HCT116 (cell line): ENCODE results near the gene RUNX1. TPM values are rescaled to one million over a fixed set of nuclear protein-coding genes. Genes with fewer than 3 reads are reported as not detected.

Experiments
- ATAC-seq: fragments of 200-7000 bp; cut with Tn5 transposase; 2 replicates; pipeline ENCODE4 v1.9.1; 2020; ENCODE audit warnings: mild to moderate bottlenecking, moderate library complexity
- BruUV-seq: library from RNA; stranded (reverse); fragments of 400-500 nt; replicated peaks from 2 replicates; lab custom pipeline; 2021; lab: Mats Ljungman, UMichigan
- CTCF ChIA-PET: fragments of 300-600 bp; sonication (Branson Sonifier 250); formaldehyde crosslinking; loops from one replicate; lab custom pipeline; 2021; ENCODE audit warnings: antibody characterized with exemption; lab: Charles Lee
- POLR2A ChIA-PET: fragments of 300-600, 350-600 bp; sonication (Branson Sonifier 250); formaldehyde crosslinking; loops from one replicate; lab custom pipeline; 2021; ENCODE audit warnings: antibody characterized with exemption; lab: Charles Lee
- RAD21 ChIA-PET, 2 experiments: fragments of 300-600 bp; sonication (Branson Sonifier 250); formaldehyde crosslinking; loops; one replicate each; lab custom pipeline; 2023; ENCODE audit warnings: low total read pairs in 2 of 2; ENCODE audit not compliant: uncharacterized antibody in 2 of 2, unreplicated experiment in 2 of 2, low non-redundant PET in 1 of 2; lab: Charles Lee
- DNase-seq: peaks from one replicate; pipeline ENCODE4 v3.0.0-alpha.2; 2010; ENCODE audit warnings: low read depth, low spot score
- H2AFZ ChIP-seq: fragments of 200-600 bp; shearing (Covaris generic), sonication (generic); 2 replicates; pipeline ENCODE4 v1.6.1; 2017; ENCODE audit warnings: low read depth, mixed run types, mixed read lengths, antibody characterized with exemption, low read length; ENCODE audit not compliant: poor library complexity, severe bottlenecking
- H3K27ac ChIP-seq: 2 replicates; pipeline ENCODE4 v1.5.1; 2012; ENCODE audit warnings: low read depth, low read length
- H3K27me3 ChIP-seq: fragments of 200-600 bp; sonication (generic); 2 replicates; pipeline ENCODE4 v1.6.1; 2016; ENCODE audit warnings: mixed run types, low read length, mixed read lengths; ENCODE audit not compliant: insufficient read depth
- H3K36me3 ChIP-seq, 2 experiments: fragments of 200-500 bp in 1 of 2; fragments of 200-600 bp in 1 of 2; sonication (Bioruptor generic) in 1 of 2; sonication (generic) in 1 of 2; 2 replicates each; pipeline versions ENCODE4 v1.5.1 to v1.6.1; 2014 to 2016; ENCODE audit warnings: low read length in 2 of 2, inconsistent platforms in 1 of 2, mixed read lengths in 1 of 2, mixed run types in 1 of 2; ENCODE audit not compliant: insufficient read depth in 2 of 2, control insufficient read depth in 1 of 2
- H3K4me1 ChIP-seq, 2 experiments: fragments of 200-600 bp in 1 of 2; sonication (generic) in 1 of 2; 2 replicates each; pipeline versions ENCODE4 v1.5.1 to v1.6.1; 2012 to 2017; ENCODE audit warnings: low read length in 2 of 2, inconsistent platforms in 1 of 2, mild to moderate bottlenecking in 1 of 2, mixed read lengths in 1 of 2, mixed run types in 1 of 2, moderate library complexity in 1 of 2; ENCODE audit not compliant: insufficient read depth in 2 of 2, control insufficient read depth in 1 of 2
- H3K4me2 ChIP-seq: fragments of 200-600 bp; sonication (generic); 2 replicates; pipeline ENCODE4 v1.6.1; 2017; ENCODE audit warnings: mixed run types, low read length, mixed read lengths
- H3K4me3 ChIP-seq, 2 experiments: fragments of 200-600 bp in 1 of 2; sonication (generic) in 1 of 2; replicated peaks in 1 of 2; 2 replicates each; pipeline ENCODE4 v1.5.1; 2011 to 2016; ENCODE audit warnings: low read length in 2 of 2, control low read depth in 1 of 2, low read depth in 1 of 2, mild to moderate bottlenecking in 1 of 2, mixed read lengths in 1 of 2, mixed run types in 1 of 2
- H3K79me2 ChIP-seq: fragments of 200-600 bp; sonication (generic); 2 replicates; pipeline ENCODE4 v1.6.1; 2017; ENCODE audit warnings: mild to moderate bottlenecking, mixed run types, low read length, moderate library complexity, mixed read lengths; ENCODE audit not compliant: insufficient read depth
- H3K9ac ChIP-seq: fragments of 200-600 bp; sonication (generic); 2 replicates; pipeline ENCODE4 v1.6.1; 2016; ENCODE audit warnings: low read length, mixed read lengths
- H3K9me2 ChIP-seq: fragments of 200-600 bp; sonication (generic), shearing (Covaris generic); 2 replicates; pipeline ENCODE4 v1.6.1; 2017; ENCODE audit warnings: mixed run types, mild to moderate bottlenecking, moderate library complexity; ENCODE audit not compliant: insufficient read depth
- H3K9me3 ChIP-seq, 2 experiments: fragments of 200-500 bp in 1 of 2; fragments of 200-600 bp in 1 of 2; sonication (Bioruptor generic) in 1 of 2; sonication (generic) in 1 of 2; 2 replicates each; pipeline ENCODE4 v1.6.1; 2014 to 2017; ENCODE audit warnings: low read length in 2 of 2, mixed read lengths in 2 of 2, inconsistent platforms in 1 of 2, low read depth in 1 of 2, mild to moderate bottlenecking in 1 of 2, mixed run types in 1 of 2, moderate library complexity in 1 of 2; ENCODE audit not compliant: control insufficient read depth in 1 of 2, insufficient read depth in 1 of 2
- H4K20me1 ChIP-seq: fragments of 200-600 bp; sonication (generic), shearing (Covaris generic); 2 replicates; pipeline ENCODE4 v1.6.1; 2017; ENCODE audit warnings: mixed run types, mild to moderate bottlenecking, moderate library complexity; ENCODE audit not compliant: insufficient read depth
- CBX3 ChIP-seq: IDR thresholded peaks from 2 replicates; pipeline ENCODE4 v1.6.1; 2012; ENCODE audit warnings: low read depth
- CEBPB ChIP-seq: IDR thresholded peaks from 2 replicates; pipeline ENCODE4 v1.6.1; 2012; ENCODE audit warnings: low read depth
- ELF1 ChIP-seq: IDR thresholded peaks from 2 replicates; pipeline ENCODE4 v1.6.1; 2012; ENCODE audit warnings: low read depth, borderline replicate concordance
- POLR2A ChIP-seq: IDR thresholded peaks from 2 replicates; pipeline ENCODE4 v1.7.0; 2011; ENCODE audit warnings: borderline replicate concordance; ENCODE audit not compliant: insufficient read depth, insufficient read length; ENCODE audit errors: extremely low read depth
- SRF ChIP-seq: IDR thresholded peaks from 2 replicates; pipeline ENCODE4 v1.6.1; 2012; ENCODE audit warnings: low read depth
- ZFX ChIP-seq: fragments of 450-650 bp; IDR thresholded peaks from 2 replicates; pipeline ENCODE4 v1.6.1; 2017
- intact Hi-C: fragments of 100-400 bp; cut with micrococcal nuclease; formaldehyde crosslinking; loops from 2 replicates; pipeline ENCODE4 v1.10.0; 2022
- total RNA-seq: library from RNA; stranded (reverse); gene quantifications from one replicate; pipeline ENCODE4 v1.2.1, GENCODE V29; 2021; ENCODE audit not compliant: unreplicated experiment
- TF ChIP-seq, protein P1 (sequence below), 3 experiments: fragments of 200-600 bp in 1 of 3; sonication (generic) in 1 of 3; IDR thresholded peaks in 2 of 3; conservative IDR thresholded peaks in 1 of 3; 2 replicates each; pipeline ENCODE4 v1.5.1; 2012 to 2017; ENCODE audit warnings: low read depth in 2 of 3, low read length in 2 of 3, antibody characterized with exemption in 1 of 3, borderline replicate concordance in 1 of 3, control low read depth in 1 of 3, mild to moderate bottlenecking in 1 of 3, mixed read lengths in 1 of 3, mixed run types in 1 of 3, moderate library complexity in 1 of 3; ENCODE audit not compliant: insufficient read depth in 1 of 3
- TF ChIP-seq, protein P2 (sequence below): IDR thresholded peaks from 2 replicates; pipeline ENCODE4 v1.6.1; 2012; ENCODE audit warnings: low read depth
- TF ChIP-seq, protein P3 (sequence below): IDR thresholded peaks from 2 replicates; pipeline ENCODE4 v1.6.1; 2012
- TF ChIP-seq, protein P4 (sequence below): IDR thresholded peaks from 2 replicates; pipeline ENCODE4 v1.6.1; 2012

Gene RUNX1
- total RNA-seq, 1 experiment from 2014 or later = 33.5 TPM

DNA sequence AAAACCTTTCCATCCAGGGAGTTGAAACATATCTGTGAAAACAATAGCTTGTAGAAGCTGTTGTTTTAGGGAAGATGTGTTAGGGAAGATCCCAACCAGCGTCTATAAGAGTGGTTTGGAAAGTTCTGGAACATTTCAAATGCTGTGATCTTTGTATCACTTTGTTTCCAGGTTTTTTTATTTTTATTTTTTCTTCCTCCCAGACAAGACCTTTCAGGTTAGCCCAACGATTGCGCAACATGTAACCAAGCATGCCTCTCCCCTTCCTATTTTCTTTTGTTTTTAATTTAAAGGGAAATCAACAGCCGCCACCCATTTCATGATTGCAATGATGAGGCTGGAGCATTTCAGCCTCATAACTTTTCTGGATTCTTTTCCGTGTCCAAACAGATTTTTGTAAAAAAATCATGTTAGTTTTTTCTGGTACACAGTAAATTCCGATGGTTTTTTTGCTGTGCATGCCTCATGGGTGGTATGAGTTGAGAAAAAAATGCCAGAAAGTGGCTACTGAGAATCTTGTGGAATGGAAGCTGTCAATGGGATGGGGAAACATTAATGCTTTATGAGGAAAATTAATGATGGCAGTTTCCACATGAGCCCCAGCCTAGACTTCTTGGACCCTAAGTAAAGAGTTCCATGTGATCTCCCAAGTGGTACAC is 109.3 kb downstream of the RUNX1 start:
- Histone ChIP-seq H3K27ac (no peak overlapping the region), H3K36me3 (no peaks in the 10 kb centered on the region), H4K20me1 (no peaks in the 10 kb centered on the region), H3K4me1 (peaks cover 0 to 5% of the 10 kb centered on the region in 2 experiments; a peak in 1 of 4 replicates), H3K79me2 (no peaks in the 10 kb centered on the region), H2AFZ (no peak overlapping the region), H3K4me2 (no peak overlapping the region), H3K27me3 (no peaks in the 10 kb centered on the region; the same call in 1 of the 2 replicates), H3K9me2 (no peaks in the 10 kb centered on the region), H3K9ac (no peak overlapping the region), H3K9me3 (no peaks in the 10 kb centered on the region), H3K4me3 (no peak overlapping the region)
- no peak for DNase-seq
- ATAC-seq = no peak
- CTCF ChIA-PET = no interaction called here
- BruUV-seq = no TSS peak
- RAD21 ChIA-PET = no interaction called here
- TF ChIP-seq CEBPB (peak; percentile 48; the same call in 1 of the 2 replicates), ZFX (no peak), ELF1 (no peak)
- POLR2A ChIA-PET = no interaction called here
- intact Hi-C loops = no loop called here

DNA sequence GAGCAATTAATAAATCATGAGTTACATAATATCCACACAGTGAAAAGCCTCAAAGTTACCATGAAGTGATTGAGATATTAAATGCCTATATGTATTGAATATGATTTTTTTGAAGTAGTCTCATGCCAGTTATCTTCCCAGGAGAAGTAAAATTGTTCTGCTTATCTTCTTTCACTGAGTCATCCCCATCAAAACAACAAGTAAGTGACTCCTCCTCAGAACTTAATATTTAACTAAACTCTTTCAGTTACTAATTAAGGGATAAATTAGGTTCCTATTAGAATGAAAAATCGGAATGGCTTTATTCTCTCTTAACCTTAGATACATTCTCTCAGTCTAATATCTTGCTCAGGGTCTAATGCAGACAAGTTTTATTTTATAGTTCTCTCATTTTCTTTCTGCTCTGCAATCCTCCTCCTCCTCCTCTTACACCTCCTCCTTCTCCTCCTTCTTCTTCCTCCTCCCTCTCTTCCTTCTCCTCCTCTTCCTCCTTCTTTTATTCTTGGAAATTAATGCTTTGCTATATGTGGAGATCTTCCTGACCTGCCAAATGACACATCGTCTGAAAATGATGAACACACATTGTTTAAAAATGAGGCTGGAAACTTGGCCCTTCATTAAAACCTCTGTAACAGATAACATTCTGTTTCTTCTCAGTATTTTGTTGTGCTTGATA is 110.9 kb downstream of the RUNX1 start:
- ChIA-PET CTCF (no interaction called here), RAD21 (no interaction called here), POLR2A (no interaction called here)
- Histone ChIP-seq H3K79me2 (no peaks in the 10 kb centered on the region), H4K20me1 (no peaks in the 10 kb centered on the region), H3K9me2 (no peaks in the 10 kb centered on the region), H3K9me3 (no peaks in the 10 kb centered on the region), H3K27ac (no peak overlapping the region), H3K36me3 (no peaks in the 10 kb centered on the region), H2AFZ (no peak overlapping the region), H3K4me1 (peaks cover 0 to 5% of the 10 kb centered on the region in 2 experiments; a peak in 1 of 4 replicates), H3K9ac (no peak overlapping the region), H3K4me2 (no peak overlapping the region), H3K27me3 (no peaks in the 10 kb centered on the region; the same call in 1 of the 2 replicates), H3K4me3 (no peak overlapping the region)
- ATAC-seq = no peak
- BruUV-seq = no TSS peak
- DNase-seq = no peak
- TF ChIP-seq SRF (no peak), CEBPB (no peak), POLR2A (no peak), CBX3 (no peak)
- TF ChIP-seq, protein P1, sequence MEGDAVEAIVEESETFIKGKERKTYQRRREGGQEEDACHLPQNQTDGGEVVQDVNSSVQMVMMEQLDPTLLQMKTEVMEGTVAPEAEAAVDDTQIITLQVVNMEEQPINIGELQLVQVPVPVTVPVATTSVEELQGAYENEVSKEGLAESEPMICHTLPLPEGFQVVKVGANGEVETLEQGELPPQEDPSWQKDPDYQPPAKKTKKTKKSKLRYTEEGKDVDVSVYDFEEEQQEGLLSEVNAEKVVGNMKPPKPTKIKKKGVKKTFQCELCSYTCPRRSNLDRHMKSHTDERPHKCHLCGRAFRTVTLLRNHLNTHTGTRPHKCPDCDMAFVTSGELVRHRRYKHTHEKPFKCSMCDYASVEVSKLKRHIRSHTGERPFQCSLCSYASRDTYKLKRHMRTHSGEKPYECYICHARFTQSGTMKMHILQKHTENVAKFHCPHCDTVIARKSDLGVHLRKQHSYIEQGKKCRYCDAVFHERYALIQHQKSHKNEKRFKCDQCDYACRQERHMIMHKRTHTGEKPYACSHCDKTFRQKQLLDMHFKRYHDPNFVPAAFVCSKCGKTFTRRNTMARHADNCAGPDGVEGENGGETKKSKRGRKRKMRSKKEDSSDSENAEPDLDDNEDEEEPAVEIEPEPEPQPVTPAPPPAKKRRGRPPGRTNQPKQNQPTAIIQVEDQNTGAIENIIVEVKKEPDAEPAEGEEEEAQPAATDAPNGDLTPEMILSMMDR (IDR thresholded peaks at IDR 0.05 in 2 of 3, conservative IDR thresholded peaks at IDR 0.05 in 1 of 3; ENCODE audit: borderline replicate concordance in 1 of 3, insufficient read depth in 1 of 3, low read depth in 2 of 3, low read length in 2 of 3) = no peak
- TF ChIP-seq, protein P2, sequence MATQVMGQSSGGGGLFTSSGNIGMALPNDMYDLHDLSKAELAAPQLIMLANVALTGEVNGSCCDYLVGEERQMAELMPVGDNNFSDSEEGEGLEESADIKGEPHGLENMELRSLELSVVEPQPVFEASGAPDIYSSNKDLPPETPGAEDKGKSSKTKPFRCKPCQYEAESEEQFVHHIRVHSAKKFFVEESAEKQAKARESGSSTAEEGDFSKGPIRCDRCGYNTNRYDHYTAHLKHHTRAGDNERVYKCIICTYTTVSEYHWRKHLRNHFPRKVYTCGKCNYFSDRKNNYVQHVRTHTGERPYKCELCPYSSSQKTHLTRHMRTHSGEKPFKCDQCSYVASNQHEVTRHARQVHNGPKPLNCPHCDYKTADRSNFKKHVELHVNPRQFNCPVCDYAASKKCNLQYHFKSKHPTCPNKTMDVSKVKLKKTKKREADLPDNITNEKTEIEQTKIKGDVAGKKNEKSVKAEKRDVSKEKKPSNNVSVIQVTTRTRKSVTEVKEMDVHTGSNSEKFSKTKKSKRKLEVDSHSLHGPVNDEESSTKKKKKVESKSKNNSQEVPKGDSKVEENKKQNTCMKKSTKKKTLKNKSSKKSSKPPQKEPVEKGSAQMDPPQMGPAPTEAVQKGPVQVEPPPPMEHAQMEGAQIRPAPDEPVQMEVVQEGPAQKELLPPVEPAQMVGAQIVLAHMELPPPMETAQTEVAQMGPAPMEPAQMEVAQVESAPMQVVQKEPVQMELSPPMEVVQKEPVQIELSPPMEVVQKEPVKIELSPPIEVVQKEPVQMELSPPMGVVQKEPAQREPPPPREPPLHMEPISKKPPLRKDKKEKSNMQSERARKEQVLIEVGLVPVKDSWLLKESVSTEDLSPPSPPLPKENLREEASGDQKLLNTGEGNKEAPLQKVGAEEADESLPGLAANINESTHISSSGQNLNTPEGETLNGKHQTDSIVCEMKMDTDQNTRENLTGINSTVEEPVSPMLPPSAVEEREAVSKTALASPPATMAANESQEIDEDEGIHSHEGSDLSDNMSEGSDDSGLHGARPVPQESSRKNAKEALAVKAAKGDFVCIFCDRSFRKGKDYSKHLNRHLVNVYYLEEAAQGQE = no peak
- TF ChIP-seq, protein P3, sequence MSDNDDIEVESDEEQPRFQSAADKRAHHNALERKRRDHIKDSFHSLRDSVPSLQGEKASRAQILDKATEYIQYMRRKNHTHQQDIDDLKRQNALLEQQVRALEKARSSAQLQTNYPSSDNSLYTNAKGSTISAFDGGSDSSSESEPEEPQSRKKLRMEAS = no peak
- TF ChIP-seq, protein P4, sequence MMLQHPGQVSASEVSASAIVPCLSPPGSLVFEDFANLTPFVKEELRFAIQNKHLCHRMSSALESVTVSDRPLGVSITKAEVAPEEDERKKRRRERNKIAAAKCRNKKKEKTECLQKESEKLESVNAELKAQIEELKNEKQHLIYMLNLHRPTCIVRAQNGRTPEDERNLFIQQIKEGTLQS = no peak
- intact Hi-C loops = no loop called here
